HS-5 (cell line): ENCODE results near the gene SLC15A1.
"Not testable (repeated sequence)": the region's sequence is repeated elsewhere in the genome, so short reads cannot be mapped to it uniquely, and the experiment has no call there.

Experiments
- DNase-seq: peaks from one replicate; pipeline ENCODE4 v3.0.0-alpha.2; 2012; ENCODE audit warnings: low read depth

SLC15A1 gene

DNA sequence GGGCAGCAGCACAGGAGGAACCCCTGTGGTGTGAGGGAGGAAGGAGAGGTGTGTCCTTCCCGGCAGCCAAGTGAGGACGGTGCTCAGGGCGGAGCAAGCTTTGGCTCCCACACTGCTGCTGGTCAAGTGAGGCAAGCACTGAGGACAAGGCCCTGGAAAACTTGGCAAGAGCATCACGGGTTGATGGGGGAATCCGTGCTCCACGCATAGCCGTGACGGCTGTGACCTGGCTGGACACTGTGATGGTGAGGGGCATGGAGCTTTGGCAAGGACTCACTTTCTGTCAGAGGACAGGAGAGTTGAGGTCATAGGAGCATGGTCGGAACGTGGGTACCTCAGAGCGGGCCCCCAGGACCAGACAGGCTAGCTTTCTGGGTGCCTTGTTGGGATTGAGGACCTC lies 29.0 kb upstream of the SLC15A1 start:
- DNase-seq, result no peak

DNA sequence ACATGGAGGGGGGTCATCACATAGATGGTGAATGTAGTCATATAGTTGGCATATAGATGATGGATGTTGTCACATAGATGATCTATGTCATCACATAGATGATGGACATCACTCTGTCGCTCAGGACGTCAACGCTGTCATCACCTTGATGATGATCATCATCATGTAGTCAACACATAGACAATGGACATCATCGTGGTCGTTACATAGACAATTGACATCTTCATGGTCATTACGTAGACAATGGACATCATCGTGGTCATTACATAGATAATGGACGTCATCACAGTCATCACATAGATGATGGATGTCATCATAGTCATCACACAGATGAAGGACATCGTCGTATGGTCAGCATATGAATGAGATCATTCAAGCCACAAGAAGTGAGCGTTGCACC lies 28.6 kb upstream of the SLC15A1 start:
- DNase-seq, result no peak

DNA sequence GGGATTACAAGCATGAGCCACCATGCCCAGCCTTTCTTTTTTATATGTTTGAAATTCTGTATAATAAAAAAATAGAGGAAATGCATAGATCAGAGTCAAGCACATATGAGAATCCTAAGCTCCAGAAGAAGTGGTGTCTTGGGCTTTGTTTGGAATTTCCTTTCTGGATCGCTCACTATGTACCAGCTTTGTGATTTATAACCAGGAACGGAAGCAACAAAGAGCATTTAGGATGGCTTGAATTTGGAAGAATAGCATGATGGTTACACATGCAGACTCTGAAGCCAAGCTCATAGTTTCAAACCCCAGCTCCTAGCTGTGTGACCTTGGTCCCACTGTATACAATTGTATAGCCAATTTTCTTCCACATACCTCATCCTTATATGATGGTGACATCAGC lies 28.0 kb upstream of the SLC15A1 start:
- no peak for DNase-seq

GRCh38 chr13:98779695-98780094 lies 27.2 kb upstream of the SLC15A1 start:
- DNase-seq, result no peak

- no peak for DNase-seq
Observed at GRCh38 chr13:98778749-98779148, 26.3 kb upstream of the SLC15A1 start.

DNA sequence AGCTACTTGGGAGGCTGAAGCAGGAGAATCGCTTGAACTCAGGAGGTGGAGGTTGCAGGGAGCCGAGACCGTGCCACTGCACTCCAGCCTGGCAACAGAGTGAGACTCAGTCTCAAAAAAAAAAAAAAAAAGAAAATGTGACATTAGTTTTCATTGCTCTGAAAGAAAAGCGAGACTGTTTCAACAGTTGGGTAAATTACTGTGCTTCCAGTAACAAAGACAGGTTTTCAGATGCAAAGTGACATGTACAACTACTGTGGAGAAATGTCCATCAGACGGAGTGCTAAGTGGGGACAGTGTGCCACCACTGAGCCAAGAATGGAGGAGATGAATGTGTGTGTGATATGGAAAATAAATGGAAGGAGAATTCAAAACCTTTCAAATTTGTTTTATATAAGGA lies 24.2 kb upstream of the SLC15A1 start:
- DNase-seq, result no peak

DNA sequence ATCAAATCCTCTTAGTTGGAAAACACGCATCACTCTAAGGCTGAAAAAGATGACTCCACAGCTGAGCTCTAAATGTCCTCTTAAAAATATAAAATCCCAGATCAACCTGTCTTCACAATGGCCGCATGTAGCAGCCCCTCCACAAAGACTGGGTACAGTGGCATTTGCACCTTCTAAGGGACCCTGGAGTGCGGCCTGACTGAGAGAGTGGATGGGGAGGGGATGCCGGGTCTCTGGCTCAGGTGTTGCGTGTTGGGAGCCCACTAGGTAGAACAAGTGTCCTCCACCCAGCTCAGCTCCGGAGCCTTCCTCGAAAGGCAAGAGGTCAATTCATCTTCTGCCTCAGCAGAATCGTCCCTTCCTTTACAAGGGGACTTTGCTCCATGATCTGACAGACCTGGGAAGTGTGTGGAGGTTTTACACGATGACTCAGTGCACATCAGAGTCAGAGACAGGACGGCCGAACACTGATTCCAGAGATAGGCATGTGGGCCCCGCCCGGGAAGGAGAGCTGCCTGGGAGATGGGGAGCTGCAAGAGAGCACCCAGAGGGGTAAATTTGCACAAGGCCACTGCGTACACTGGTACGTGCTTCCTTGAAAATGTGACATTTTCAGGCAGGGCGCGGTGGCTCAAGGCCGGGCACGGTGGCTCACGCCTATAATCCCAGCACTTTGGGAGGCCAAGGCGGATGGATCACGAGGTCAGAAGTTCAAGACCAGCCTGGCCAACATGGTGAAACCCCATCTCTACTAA lies 23.5 kb upstream of the SLC15A1 start:
- peak; percentile 47 for DNase-seq

DNA sequence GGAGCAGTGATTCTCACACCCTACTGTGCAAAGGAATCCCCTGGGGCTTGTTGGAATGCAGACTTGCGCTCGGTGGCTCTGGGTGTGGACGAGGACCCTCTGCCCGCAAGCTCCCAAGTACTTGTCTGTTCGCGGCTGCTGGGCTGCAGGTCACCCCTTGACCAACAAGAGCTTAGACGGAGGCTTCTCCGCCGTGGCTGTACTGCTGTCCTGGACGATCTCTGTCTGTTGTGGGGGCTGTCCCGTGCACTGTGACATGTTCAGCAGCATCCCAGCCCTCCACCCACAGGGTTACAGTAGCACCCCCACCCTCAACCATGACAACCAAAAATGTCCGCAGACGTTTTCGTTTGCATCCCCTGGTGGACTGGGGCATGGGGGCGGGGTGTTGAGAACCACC lies 22.9 kb upstream of the SLC15A1 start:
- no peak for DNase-seq

- no peak for DNase-seq
Observed at GRCh38 chr13:98774776-98775175, 22.3 kb upstream of the SLC15A1 start.

- no peak for DNase-seq
Observed at GRCh38 chr13:98773921-98774320, 21.4 kb upstream of the SLC15A1 start.

DNA sequence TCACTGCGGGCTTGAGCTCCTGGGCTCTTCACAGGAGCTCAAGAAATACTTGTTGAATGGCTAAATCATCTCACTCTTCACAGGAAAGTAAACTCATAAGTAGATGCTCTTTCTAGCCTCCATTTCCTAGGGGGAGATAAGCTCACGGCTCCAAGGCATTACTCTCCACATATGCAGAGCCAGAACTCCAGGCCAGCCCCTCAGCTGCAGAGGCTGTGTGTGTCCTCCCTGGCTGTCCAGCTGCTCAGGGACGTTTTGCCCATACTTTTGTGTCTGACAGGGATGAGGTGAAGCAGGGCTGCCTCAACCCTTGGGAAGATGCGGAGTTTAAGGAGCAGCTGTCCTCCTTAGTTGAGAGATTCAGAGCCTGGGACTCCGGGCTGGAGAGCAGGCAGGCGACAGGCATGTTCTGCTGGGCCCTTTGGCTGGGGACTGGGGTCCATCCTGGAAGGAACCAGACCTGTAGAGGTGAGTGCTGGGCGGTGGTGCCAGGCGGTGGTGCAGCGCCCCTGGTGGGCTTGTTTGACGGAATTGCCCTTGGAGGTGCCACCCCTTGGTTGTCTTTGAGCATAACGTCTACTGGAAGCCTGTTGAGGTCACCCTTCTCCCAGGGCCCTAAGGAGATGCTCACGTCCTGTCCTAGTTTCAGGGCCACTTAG lies 20.5 kb upstream of the SLC15A1 start:
- no peak for DNase-seq

DNA sequence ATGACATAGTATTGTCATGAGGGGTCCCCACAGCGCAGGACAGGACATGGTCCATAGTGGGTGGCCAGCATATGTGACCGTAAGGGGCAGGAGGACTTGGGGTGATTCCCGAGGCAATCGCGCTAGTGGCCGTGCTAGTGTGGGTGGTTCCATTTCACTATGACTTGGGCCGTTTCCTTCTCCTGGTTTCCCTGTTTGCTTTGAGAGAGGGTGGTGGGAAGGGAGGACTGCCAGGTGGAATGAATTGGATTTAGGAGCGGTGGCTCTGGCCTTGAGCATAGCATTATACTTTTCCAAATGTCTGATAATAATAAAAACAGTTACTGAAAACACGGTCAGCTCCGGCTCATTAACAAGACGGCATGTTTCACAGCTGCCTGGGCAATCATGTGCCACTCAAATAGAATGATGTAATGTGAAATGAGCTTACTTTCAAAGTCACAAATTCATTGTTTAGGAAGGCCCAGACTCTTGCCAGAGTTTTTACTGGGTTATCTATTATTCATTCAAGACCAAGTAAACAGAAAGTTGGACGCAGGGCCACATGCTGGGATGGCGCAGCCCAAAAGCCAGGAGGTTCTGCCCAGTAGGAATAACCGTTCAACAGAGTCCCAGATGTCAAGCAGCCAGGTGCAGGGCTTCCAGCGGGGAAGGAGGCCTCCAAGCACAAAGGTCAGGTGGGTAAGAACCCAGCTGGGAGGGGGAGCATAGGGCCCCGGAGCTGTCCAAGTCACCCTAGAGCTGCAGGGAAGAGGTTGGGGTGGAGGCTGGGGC lies 19.6 kb upstream of the SLC15A1 start:
- DNase-seq, result no peak

DNA sequence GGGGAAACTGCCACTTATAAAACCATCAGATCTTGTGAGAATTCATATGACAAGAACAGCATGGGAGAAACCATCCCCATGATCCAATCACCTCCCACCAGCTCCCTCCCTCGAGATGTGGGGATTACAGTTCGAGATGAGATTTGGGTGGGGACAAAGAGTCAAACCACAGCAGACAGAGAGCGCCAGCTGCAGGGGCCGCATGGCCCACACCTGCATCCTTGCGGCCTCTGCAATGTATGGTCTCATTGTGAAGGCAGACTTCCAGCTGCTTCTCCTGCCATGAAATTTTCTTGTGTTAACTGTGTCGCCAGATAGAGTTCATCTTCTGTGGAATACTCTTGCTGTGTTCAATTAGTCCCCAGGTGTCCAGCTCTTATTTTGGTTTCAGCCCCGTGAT lies 17.3 kb upstream of the SLC15A1 start:
- DNase-seq, result no peak

DNA sequence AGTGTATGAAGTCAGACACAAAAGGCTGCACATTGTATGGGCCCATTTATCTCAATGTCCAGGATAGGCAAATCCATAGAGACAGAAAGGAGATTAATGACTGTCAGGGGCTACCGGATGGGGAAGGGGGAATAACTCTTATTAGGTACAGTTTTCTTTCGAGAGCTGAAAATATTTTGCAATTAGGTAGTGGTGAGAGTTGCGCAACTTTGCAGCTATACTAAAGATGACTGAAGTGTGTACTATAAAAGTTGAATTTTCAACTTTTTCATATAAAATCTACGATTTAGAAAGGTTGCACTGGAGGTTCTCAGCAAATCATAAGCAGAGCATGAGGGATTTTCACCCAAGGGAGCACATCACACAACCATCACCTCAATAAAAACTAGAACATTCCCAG lies 16.1 kb upstream of the SLC15A1 start:
- no peak for DNase-seq

GRCh38 chr13:98766697-98767096 lies 14.2 kb upstream of the SLC15A1 start:
- no peak for DNase-seq

GRCh38 chr13:98765996-98766519 lies 13.6 kb upstream of the SLC15A1 start:
- no peak for DNase-seq

DNA sequence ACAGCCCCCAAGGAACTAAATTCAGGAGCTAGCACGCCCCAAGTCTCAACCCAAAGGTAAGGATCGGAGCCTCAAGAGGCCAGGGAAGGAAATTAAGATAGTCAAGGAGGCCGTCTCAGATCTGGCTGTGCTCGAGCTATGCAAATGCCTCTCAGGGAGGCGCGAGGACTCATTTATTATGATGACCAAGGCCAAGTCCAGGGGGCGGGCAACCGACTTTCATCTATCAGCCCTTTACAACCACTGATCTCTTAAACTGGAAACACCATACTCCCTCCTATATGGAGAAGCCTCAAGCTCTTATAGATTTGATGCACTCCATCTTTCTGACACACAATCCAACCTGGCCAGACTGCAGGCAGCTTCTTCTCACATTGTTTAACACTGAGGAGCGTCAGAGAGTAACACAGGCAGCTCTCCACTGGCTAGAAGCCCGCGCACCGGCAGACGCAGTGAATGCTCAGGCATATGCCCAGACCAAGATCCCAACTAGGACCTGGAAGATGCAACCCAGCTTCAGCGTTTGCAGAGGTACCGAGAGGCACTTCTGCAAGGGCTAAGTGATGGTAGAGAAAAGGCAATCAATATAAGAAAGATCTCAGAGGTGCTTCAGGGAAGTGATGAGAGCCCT lies 9.6 kb upstream of the SLC15A1 start:
- no peak for DNase-seq

DNA sequence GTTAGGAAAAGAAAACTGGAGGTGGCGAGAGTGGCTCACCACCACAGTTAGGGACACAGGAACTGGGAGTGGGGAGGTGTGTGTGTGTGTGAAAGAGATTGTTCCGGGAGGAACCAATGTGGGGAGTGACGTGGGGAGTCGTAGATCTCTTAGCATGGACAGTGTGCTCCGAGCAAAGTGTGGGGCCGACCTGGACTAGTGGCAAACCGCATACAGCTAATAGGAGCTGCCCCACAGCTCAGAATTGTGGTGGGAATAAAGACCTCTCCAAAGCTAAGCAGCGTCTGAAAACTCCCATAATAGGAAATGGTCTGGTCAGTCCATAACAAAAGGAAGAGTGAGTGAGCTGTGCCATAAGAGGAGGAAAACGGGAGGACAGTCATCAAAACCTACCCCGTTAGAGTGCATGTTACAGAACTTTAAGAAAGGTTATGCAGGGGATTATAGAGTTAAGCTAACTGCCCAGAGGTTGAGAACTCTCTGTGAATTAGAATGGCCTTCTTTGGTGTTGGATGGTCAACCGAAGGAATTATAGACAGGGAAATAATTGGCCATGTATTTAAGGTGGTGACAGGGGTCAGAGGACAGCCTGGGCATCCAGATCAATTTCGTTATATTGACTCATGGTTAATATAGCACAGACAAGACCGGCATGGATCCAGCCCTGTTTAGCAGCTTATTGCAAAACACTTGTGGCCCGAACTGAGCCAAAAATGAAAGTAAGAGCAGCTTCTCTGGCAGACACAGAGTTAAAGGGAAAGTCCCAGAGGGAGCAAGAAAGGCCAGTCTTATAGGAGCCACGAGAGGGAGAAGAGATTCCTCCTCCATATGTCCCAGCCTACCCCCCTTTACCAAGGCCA lies 8.9 kb upstream of the SLC15A1 start:
- DNase-seq, result no peak

DNA sequence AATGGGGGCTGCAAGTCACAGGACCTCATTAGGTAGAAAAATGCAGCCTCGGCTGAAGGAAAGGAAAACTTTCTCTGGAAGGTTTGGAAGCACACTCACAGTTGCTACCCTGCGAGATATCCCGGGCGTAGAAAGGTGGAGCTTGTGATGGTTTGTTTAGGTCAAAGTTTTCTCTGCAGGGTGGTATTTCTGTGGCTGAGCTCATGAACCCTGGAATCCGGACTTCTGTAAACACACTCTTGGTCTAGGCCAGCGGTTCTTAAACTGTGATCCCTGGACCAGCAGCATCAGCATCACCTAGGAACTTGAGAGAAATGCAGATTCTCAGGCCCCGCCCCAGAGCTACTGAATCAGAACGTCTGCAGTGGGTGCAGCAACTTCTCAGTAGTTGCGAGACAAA lies 3.3 kb upstream of the SLC15A1 start:
- no peak for DNase-seq

DNA sequence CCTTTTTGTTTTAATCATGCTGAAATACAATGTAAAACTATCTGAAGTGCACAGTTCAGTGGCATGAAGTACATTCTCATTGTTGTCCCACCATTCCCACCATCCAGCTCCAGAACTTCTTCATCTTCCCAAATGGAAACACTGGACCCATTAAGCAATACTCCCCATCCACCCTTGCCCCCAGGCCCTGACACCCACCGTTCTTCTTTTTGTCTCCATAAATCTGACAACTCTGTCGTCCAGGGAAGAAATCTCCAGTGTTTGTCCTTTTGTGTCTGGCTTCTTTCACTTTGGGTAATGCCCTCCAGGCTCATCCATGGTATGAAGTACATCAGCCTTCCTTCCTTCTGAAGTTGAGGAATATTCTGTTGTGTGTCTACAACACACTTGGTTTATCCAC lies 2.6 kb upstream of the SLC15A1 start:
- DNase-seq, result no peak

DNA sequence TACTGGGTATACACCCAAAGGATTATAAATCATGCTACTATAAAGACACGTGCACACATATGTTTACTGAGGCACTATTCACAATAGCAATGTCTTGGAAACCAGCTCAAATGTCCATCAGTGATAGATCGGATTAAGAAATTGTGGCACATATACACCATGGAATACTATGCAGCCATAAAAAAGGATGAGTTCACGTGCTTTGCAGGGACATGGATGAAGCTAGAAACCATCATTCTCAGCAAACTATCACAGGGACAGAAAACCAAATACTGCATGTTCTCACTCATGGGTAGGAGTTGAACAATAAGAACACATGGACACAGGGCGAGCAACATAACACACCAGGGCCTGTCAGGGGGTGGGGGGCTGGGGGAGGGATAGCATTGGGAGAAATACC lies 2.0 kb upstream of the SLC15A1 start:
- DNase-seq, result not testable (repeated sequence)
